Measurements from ENCODE around the gene ERBB4.

The ERBB4 gene

GRCh38 chr2:211434773-211435172, 1103.8 kb downstream of the ERBB4 start:
- DNase-seq (ENCODE audit: low read depth in 1 of 2, low spot score in 1 of 2) = no peak

GRCh38 chr2:211429256-211429920, 1109.2 kb downstream of the ERBB4 start:
- no peak for DNase-seq (ENCODE audit: low read depth in 1 of 2, low spot score in 1 of 2)

GRCh38 chr2:211426240-211426639, 1112.4 kb downstream of the ERBB4 start:
- no peak for DNase-seq (ENCODE audit: low read depth in 1 of 2, low spot score in 1 of 2)

GRCh38 chr2:211423018-211423417, 1115.6 kb downstream of the ERBB4 start:
- no peak for DNase-seq (ENCODE audit: low read depth in 1 of 2, low spot score in 1 of 2)

- DNase-seq (ENCODE audit: low read depth in 1 of 2, low spot score in 1 of 2) = no peak
These were observed 1121.1 kb downstream of the ERBB4 start for GRCh38 chr2:211417544-211417943.

- DNase-seq (ENCODE audit: low read depth in 1 of 2, low spot score in 1 of 2) = no peak
These were observed 1122.2 kb downstream of the ERBB4 start for GRCh38 chr2:211416373-211416772.

- DNase-seq (ENCODE audit: low read depth in 1 of 2, low spot score in 1 of 2) = no peak
These were observed 1124.9 kb downstream of the ERBB4 start for GRCh38 chr2:211413746-211414145.

- no peak for DNase-seq (ENCODE audit: low read depth in 1 of 2, low spot score in 1 of 2)
These were observed 1130.1 kb downstream of the ERBB4 start for GRCh38 chr2:211408483-211408891.

GRCh38 chr2:211407076-211407475, 1131.5 kb downstream of the ERBB4 start:
- DNase-seq (ENCODE audit: low read depth in 1 of 2, low spot score in 1 of 2) = no peak

- no peak for DNase-seq (ENCODE audit: low read depth in 1 of 2, low spot score in 1 of 2)
These were observed 1133.6 kb downstream of the ERBB4 start for GRCh38 chr2:211405036-211405435.

- DNase-seq (ENCODE audit: low read depth in 1 of 2, low spot score in 1 of 2) = no peak
These were observed 1134.5 kb downstream of the ERBB4 start for GRCh38 chr2:211404098-211404497.

- DNase-seq (ENCODE audit: low read depth in 1 of 2, low spot score in 1 of 2) = no peak
These were observed 1137.3 kb downstream of the ERBB4 start for GRCh38 chr2:211401328-211401727.

GRCh38 chr2:211397764-211398163, 1140.8 kb downstream of the ERBB4 start:
- DNase-seq (ENCODE audit: low read depth in 1 of 2, low spot score in 1 of 2) = no peak

GRCh38 chr2:211396815-211397214, 1141.8 kb downstream of the ERBB4 start:
- DNase-seq (ENCODE audit: low read depth in 1 of 2, low spot score in 1 of 2) = no peak

GRCh38 chr2:211391189-211391567, 1147.4 kb downstream of the ERBB4 start:
- DNase-seq (ENCODE audit: low read depth in 1 of 2, low spot score in 1 of 2) = no peak

- no peak for DNase-seq (ENCODE audit: low read depth in 1 of 2, low spot score in 1 of 2)
These were observed 1147.9 kb downstream of the ERBB4 start for GRCh38 chr2:211390536-211391188.

GRCh38 chr2:211387734-211388133, 1150.9 kb downstream of the ERBB4 start:
- DNase-seq (ENCODE audit: low read depth in 1 of 2, low spot score in 1 of 2) = no peak

GRCh38 chr2:211380041-211380440, 1158.6 kb downstream of the ERBB4 start:
- DNase-seq (ENCODE audit: low read depth in 1 of 2, low spot score in 1 of 2) = no peak

GRCh38 chr2:211376410-211376809, 1162.2 kb downstream of the ERBB4 start:
- DNase-seq (ENCODE audit: low read depth in 1 of 2, low spot score in 1 of 2) = no peak

- DNase-seq (ENCODE audit: low read depth in 1 of 2, low spot score in 1 of 2) = no peak
These were observed 1165.4 kb downstream of the ERBB4 start for GRCh38 chr2:211373203-211373602.

- no peak for DNase-seq (ENCODE audit: low read depth in 1 of 2, low spot score in 1 of 2)
These were observed 1167.1 kb downstream of the ERBB4 start for GRCh38 chr2:211371465-211371864.

GRCh38 chr2:211368467-211368866, 1170.1 kb downstream of the ERBB4 start:
- no peak for DNase-seq (ENCODE audit: low read depth in 1 of 2, low spot score in 1 of 2)

GRCh38 chr2:211367711-211368110, 1170.9 kb downstream of the ERBB4 start:
- DNase-seq (ENCODE audit: low read depth in 1 of 2, low spot score in 1 of 2) = no peak

All from activated CD4-positive, alpha-beta T cell treated with anti-CD3 and anti-CD28 coated beads, Interleukin-2, amount 50 U/mL, for 24 hours (primary cell).